HFFc6 (cell line): ENCODE results near the gene CDK5. TPM values are rescaled to one million over a fixed set of nuclear protein-coding genes. Genes with fewer than 3 reads are reported as not detected.
A peak's percentile ranks its signal among the peaks of the same experiment; 100 is the strongest.

ENCODE experiments used
- DNase-seq: peaks from one replicate; pipeline ENCODE4 v3.0.0-alpha.2; 2018
- H3K27ac Mint-ChIP-seq: 2 replicates; pipeline ENCODE4 v1.8.0; 2020; ENCODE audit warnings: mild to moderate bottlenecking, mixed read lengths
- H3K27me3 Mint-ChIP-seq: 2 replicates; pipeline ENCODE4 v1.8.0; 2021; ENCODE audit warnings: mild to moderate bottlenecking, moderate library complexity, mixed read lengths; ENCODE audit not compliant: insufficient read depth
- H3K36me3 Mint-ChIP-seq: 2 replicates; pipeline ENCODE4 v1.8.0; 2021; ENCODE audit warnings: low read depth, mixed read lengths
- H3K4me1 Mint-ChIP-seq: 2 replicates; pipeline ENCODE4 v1.8.0; 2020; ENCODE audit warnings: low read depth, mixed read lengths
- H3K4me3 Mint-ChIP-seq: 2 replicates; pipeline ENCODE4 v1.8.0; 2020; ENCODE audit warnings: mild to moderate bottlenecking, moderate library complexity, mixed read lengths
- H3K9me3 Mint-ChIP-seq: 2 replicates; pipeline ENCODE4 v1.8.0; 2020; ENCODE audit warnings: mild to moderate bottlenecking, mixed read lengths
- total RNA-seq, 6 experiments: library from RNA; stranded (reverse); fragmentation: NEBNext Ultra II Directional; extraction: Animal tissue kit (Norgen Biotek cat#: 25700); gene quantifications; 2 replicates in 1 of 6; 3 replicates in 5 of 6; pipeline ENCODE4 v1.2.3, GENCODE V29; 2021
- TF ChIP-seq, protein P1 (sequence below): fragments of 200-600 bp; sonication (generic); IDR thresholded peaks from 2 replicates; pipeline ENCODE4 v1.5.0; 2021; ENCODE audit warnings: antibody characterized with exemption, mild to moderate bottlenecking

The CDK5 gene
- total RNA-seq, 6 experiments from 2014 or later = 31.3 to 37.3 (median 33.4) TPM

DNA sequence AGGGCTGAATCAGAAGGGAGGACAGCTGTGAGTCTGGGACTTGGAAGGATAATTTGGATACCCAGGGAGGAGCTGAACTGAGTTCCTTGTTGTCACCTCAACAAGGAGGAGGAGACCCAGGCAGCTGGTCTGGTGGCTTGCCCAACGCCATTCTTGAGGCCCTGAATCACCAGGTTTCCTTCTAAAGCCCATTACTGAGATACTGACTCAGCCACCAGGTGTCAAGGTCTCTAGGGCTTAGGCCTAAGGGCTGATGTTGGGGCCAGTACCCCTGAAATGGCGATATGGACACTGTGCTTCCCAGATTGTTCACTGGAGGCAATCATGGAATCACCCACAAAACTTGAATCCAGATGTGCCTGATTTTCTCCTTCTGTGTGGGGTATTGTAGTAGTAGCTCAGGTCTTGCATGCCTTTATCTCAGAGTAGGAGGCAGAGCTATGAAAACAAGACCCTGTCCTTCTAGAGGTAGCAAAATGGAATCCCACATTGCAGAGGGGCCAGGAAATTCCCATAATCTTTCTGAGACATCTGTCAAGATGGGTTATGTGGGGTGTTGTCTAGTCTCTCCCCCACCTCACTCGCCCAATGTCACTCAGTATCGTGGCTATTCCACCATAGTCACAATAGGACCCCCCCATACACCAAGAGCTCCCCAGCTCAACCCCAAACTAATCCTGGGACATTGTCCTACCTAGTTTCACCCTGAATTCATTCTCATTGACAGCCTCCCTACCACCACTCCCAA lies 31.6 kb downstream of the CDK5 start:
- H3K36me3 Mint-ChIP-seq = peaks cover 7% of the 10 kb centered on the region
- H3K4me1 Mint-ChIP-seq = peaks cover 43% of the 10 kb centered on the region
- no peak overlapping the region; the same call in 1 of the 2 replicates for H3K4me3 Mint-ChIP-seq
- no peaks in the 10 kb centered on the region for H3K9me3 Mint-ChIP-seq
- peak; percentile 50 for DNase-seq
- peaks cover 9% of the 10 kb centered on the region for H3K27me3 Mint-ChIP-seq
- TF ChIP-seq, protein P1, sequence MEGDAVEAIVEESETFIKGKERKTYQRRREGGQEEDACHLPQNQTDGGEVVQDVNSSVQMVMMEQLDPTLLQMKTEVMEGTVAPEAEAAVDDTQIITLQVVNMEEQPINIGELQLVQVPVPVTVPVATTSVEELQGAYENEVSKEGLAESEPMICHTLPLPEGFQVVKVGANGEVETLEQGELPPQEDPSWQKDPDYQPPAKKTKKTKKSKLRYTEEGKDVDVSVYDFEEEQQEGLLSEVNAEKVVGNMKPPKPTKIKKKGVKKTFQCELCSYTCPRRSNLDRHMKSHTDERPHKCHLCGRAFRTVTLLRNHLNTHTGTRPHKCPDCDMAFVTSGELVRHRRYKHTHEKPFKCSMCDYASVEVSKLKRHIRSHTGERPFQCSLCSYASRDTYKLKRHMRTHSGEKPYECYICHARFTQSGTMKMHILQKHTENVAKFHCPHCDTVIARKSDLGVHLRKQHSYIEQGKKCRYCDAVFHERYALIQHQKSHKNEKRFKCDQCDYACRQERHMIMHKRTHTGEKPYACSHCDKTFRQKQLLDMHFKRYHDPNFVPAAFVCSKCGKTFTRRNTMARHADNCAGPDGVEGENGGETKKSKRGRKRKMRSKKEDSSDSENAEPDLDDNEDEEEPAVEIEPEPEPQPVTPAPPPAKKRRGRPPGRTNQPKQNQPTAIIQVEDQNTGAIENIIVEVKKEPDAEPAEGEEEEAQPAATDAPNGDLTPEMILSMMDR = no peak
- H3K27ac Mint-ChIP-seq = 0 out of 2 replicates have a peak overlapping the region, but pooled peaks have one; percentile 95

DNA sequence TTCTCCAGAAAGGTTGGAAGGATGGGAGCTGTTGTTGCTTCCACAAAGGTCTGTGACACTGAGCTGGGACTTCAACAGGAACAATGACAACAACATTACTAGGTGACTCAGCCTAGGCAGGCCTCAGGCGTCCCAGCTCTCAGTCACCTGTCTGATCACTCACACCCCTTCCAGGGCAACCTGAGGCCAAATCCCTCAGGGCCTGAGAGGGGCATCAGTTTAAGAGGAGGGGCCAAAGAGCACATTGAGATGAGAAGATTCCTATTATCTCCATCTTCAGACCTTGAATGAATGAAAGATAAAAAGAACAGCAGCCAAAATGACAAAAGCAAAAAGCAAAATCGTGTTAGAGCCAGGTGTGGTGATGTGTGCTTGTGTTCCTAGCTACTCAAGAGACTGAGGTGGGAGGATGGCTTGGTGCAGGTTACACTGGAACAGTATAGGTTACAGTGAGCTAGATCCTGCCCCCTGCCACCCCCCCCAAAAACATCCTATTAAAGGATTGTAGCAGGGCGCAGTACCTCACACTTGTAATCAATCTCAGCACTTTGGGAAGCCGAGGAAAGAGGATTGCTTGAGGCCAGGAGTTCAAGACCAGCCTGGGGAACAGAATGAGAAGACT lies 33.2 kb downstream of the CDK5 start, which contains the start of gene ATG9B:
ATG9B (minus strand) TSS at position 60 of the 622 bp plus-strand sequence. CDS start 71 bp downstream, outside the sequence.
- no peak for DNase-seq
- Mint-ChIP-seq H3K36me3 (peaks cover 7% of the 10 kb centered on the region), H3K9me3 (no peaks in the 10 kb centered on the region), H3K4me3 (no peak within 1 kb of the TSS), H3K27me3 (peaks cover 21% of the 10 kb centered on the region), H3K4me1 (peaks cover 42% of the 10 kb centered on the region), H3K27ac (no peak within 1 kb of the TSS)
- TF ChIP-seq, protein P1 = no peak

DNA sequence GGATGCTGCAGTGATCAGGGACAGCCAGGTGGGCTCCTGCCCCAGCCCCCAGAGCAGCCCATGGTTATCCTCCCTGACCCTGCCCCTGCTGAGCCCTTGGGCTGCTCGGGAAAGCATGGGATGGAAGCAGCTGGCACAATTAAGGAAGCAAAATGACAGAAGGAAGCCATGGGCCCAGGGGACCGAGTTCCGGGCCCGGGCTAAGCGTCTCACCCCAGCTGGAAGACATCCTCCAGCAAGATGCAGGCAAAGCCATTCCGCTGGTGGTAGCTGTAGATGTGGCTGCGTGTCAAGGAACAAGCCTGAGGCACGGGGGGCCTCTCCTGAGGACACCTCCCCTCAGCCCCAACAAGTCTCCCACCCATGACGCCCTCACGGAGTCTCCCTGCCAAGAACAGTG lies 34.5 kb downstream of the CDK5 start:
- H3K36me3 Mint-ChIP-seq = no peaks in the 10 kb centered on the region
- H3K4me3 Mint-ChIP-seq = no peak overlapping the region
- H3K9me3 Mint-ChIP-seq = no peaks in the 10 kb centered on the region
- no peak for DNase-seq
- peaks cover 34% of the 10 kb centered on the region for H3K4me1 Mint-ChIP-seq
- no peak overlapping the region for H3K27ac Mint-ChIP-seq
- H3K27me3 Mint-ChIP-seq = peaks cover 28% of the 10 kb centered on the region
- TF ChIP-seq, protein P1 = no peak

DNA sequence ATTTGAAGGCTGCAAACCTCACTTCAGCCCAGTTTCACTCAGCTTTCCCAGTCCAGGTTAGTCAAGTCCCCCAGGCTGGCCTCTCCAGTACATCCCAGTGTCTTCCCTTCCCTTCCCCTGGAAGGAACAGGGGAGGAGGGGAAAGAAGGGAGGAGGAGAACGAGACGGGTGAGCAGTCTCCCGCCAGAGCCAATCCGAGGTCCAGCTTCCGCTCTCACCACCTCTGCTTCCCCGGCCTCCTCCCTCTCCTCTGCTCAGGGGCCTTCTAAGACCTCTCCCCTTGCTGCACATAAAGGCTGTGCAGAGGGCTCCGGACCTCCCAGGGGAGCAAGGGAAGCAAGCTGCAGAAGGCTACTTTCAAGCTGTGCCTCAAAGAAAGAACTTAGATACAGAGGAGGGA lies 37.5 kb downstream of the CDK5 start:
- TF ChIP-seq, protein P1 = no peak
- H3K9me3 Mint-ChIP-seq = no peaks in the 10 kb centered on the region
- no peak overlapping the region for H3K4me3 Mint-ChIP-seq
- no peak for DNase-seq
- no peaks in the 10 kb centered on the region for H3K36me3 Mint-ChIP-seq
- H3K27me3 Mint-ChIP-seq = peaks cover 38% of the 10 kb centered on the region
- no peak overlapping the region for H3K27ac Mint-ChIP-seq
- peaks cover 19% of the 10 kb centered on the region for H3K4me1 Mint-ChIP-seq

DNA sequence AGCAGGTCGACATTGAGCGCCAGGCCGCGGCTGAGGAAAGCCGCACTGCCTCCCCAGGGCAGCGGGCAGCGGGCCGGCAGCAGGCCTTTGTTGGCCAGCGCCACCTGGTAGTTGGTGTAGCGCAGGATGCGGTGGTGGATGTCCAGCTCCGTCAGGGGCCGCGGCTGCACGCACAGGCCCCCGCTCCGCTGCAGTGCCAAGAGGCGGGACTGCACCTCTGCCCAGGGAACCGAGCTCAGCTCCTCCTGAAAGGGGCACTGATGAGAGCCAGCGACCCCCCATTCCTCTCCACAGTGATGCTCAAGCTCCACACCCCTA lies 38.6 kb downstream of the CDK5 start:
- Mint-ChIP-seq H3K36me3 (no peaks in the 10 kb centered on the region), H3K27ac (no peak overlapping the region), H3K4me1 (peaks cover 27% of the 10 kb centered on the region), H3K9me3 (no peaks in the 10 kb centered on the region), H3K27me3 (peaks cover 42% of the 10 kb centered on the region), H3K4me3 (no peak overlapping the region)
- TF ChIP-seq, protein P1 = no peak
- DNase-seq = no peak
